HepG2 (cell line): ENCODE data around the gene ASF1B. TPM values are rescaled to one million over a fixed set of nuclear protein-coding genes. Genes with fewer than 3 reads are reported as not detected.

Source experiments
- FOSL1 ChIP-seq: sonication (generic); formaldehyde crosslinking; IDR thresholded peaks from 2 replicates; pipeline ENCODE4 v1.9.0; 2021; ENCODE audit warnings: missing genetic modification reagents, borderline replicate concordance
- GABPA ChIP-seq, 2 experiments: IDR thresholded peaks; 2 replicates each; pipeline ENCODE4 v1.6.1; 2011 to 2016; ENCODE audit warnings: low read depth in 2 of 2, low read length in 1 of 2, missing biosample characterization in 1 of 2, missing genetic modification characterization in 1 of 2
- HNF4A ChIP-seq: sonication (generic); formaldehyde crosslinking; IDR thresholded peaks from 2 replicates; pipeline ENCODE4 v1.4.0; 2020; ENCODE audit warnings: missing genetic modification reagents
- ISX ChIP-seq: sonication (generic); formaldehyde crosslinking; conservative IDR thresholded peaks from 2 replicates; pipeline ENCODE4 v1.5.0; 2020; ENCODE audit warnings: missing genetic modification reagents
- NFKB2 ChIP-seq: sonication (generic); formaldehyde crosslinking; IDR thresholded peaks from 2 replicates; pipeline ENCODE4 v1.4.0; 2020; ENCODE audit warnings: missing genetic modification reagents, borderline replicate concordance
- RELA ChIP-seq: sonication (generic); formaldehyde crosslinking; IDR thresholded peaks from 2 replicates; pipeline ENCODE4 v1.4.0; 2020; ENCODE audit warnings: missing genetic modification reagents
- ZNF543 ChIP-seq: sonication (generic); formaldehyde crosslinking; IDR thresholded peaks from 2 replicates; pipeline ENCODE4 v1.4.0; 2020; ENCODE audit warnings: mild to moderate bottlenecking, missing genetic modification reagents
- ZNF589 ChIP-seq: sonication (generic); formaldehyde crosslinking; conservative IDR thresholded peaks from 2 replicates; pipeline ENCODE4 v1.8.0; 2022; ENCODE audit warnings: mild to moderate bottlenecking, moderate library complexity, missing genetic modification reagents
- ZNF605 ChIP-seq: sonication (generic); formaldehyde crosslinking; IDR thresholded peaks from 2 replicates; pipeline ENCODE4 v1.8.0; 2022; ENCODE audit warnings: mild to moderate bottlenecking, missing genetic modification reagents
- ZNF747 ChIP-seq: sonication (generic); formaldehyde crosslinking; IDR thresholded peaks from 2 replicates; pipeline ENCODE4 v1.8.1; 2023; ENCODE audit warnings: missing genetic modification reagents, mild to moderate bottlenecking, borderline replicate concordance
- ZNF878 ChIP-seq: sonication (generic); formaldehyde crosslinking; IDR thresholded peaks from 2 replicates; pipeline ENCODE4 v1.8.1; 2023; ENCODE audit warnings: mild to moderate bottlenecking, missing genetic modification reagents, moderate library complexity
- polyA plus RNA-seq, 8 experiments: library from polyadenylated mRNA; depleted of rRNA in 3 of 8; stranded (reverse) in 7 of 8; unstranded in 1 of 8; fragments of >200 nt; fragmentation: Illumina TruSeq in 4 of 8; extraction: Trizol in 4 of 8; gene quantifications; 2 replicates each; pipeline versions ENCODE4 v1.2.1 to v1.2.3, GENCODE V29; 2011 to 2016; ENCODE audit warnings: low read depth in 4 of 8, missing spikeins in 1 of 8, mixed read lengths in 1 of 8; ENCODE audit not compliant: insufficient read depth in 1 of 8
- total RNA-seq, 5 experiments: library from RNA; depleted of rRNA; stranded (reverse); fragments of >200 nt; fragmentation: Illumina TruSeq; extraction: Trizol; gene quantifications; 2 replicates each; pipeline ENCODE4 v1.2.3, GENCODE V29; 2016; ENCODE audit warnings: low read depth in 1 of 5
- TF ChIP-seq, protein P1 (sequence below): sonication (generic); formaldehyde crosslinking; IDR thresholded peaks from 2 replicates; pipeline ENCODE4 v1.4.0; 2020; ENCODE audit warnings: missing genetic modification reagents, mild to moderate bottlenecking, borderline replicate concordance
- TF ChIP-seq, protein P2 (sequence below): sonication (generic); formaldehyde crosslinking; IDR thresholded peaks from 2 replicates; pipeline ENCODE4 v1.4.0; 2020; ENCODE audit warnings: mild to moderate bottlenecking, missing genetic modification reagents
- TF ChIP-seq, protein P3 (sequence below), 2 experiments: fragments of 450-650 bp in 1 of 2; sonication (generic) in 1 of 2; formaldehyde crosslinking; IDR thresholded peaks; 2 replicates each; pipeline versions ENCODE4 v1.5.0 to v1.8.0; 2020 to 2022; ENCODE audit warnings: mild to moderate bottlenecking in 1 of 2, missing genetic modification reagents in 1 of 2
- TF ChIP-seq, protein P4 (sequence below): sonication (generic); formaldehyde crosslinking; IDR thresholded peaks from 2 replicates; pipeline ENCODE4 v1.4.0; 2020; ENCODE audit warnings: missing genetic modification reagents, borderline replicate concordance

The ASF1B gene
- total and polyA plus RNA-seq, 2 of the 13 experiments (the other 11 are each of a cell fraction or from before 2014, with no cell fraction given), result 18.2 to 24.8 TPM

DNA sequence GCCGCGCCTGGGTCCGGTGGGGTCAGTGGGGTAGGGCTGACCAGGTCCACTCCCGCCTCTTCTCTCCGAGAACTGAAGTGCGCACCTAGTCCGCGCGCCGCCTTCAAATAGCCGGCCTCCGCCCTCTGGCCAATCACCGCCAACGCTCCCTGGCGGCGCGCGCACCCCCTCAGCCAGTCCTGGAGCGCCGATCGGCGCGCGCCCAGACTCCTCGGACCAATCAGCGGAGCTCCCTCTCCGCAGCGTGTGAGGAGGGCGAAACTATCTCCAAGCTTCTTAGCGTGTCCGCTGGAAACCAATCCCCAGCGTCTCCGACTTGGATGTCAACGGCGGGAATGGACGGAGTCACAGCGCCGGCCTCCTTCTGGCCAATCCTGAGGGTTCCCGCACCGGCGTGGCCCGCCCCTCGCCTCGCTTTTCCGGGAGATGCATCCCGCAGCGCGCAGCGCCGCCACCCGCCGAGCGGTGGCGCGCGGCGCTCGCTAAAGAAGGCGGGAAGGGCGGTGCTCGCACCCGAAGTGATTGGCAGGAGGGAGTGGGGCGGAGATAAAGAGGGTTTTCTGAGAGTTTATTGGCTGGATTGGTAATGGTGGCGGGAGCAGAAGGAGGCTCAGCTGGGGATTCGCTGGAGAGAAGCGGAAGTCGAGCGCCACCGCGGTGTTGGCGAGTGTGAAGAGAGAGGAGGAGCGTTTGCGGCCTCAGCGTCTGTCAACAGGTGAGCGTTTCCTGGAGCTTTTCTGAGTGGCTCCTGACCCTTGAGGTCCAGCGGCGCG, at the start of gene ASF1B (continued):
- TF ChIP-seq, protein P1, sequence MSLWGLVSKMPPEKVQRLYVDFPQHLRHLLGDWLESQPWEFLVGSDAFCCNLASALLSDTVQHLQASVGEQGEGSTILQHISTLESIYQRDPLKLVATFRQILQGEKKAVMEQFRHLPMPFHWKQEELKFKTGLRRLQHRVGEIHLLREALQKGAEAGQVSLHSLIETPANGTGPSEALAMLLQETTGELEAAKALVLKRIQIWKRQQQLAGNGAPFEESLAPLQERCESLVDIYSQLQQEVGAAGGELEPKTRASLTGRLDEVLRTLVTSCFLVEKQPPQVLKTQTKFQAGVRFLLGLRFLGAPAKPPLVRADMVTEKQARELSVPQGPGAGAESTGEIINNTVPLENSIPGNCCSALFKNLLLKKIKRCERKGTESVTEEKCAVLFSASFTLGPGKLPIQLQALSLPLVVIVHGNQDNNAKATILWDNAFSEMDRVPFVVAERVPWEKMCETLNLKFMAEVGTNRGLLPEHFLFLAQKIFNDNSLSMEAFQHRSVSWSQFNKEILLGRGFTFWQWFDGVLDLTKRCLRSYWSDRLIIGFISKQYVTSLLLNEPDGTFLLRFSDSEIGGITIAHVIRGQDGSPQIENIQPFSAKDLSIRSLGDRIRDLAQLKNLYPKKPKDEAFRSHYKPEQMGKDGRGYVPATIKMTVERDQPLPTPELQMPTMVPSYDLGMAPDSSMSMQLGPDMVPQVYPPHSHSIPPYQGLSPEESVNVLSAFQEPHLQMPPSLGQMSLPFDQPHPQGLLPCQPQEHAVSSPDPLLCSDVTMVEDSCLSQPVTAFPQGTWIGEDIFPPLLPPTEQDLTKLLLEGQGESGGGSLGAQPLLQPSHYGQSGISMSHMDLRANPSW (CRISPR knock-in tag), result no peak
- TF ChIP-seq FOSL1 (CRISPR knock-in tag) (no peak), ZNF747 (CRISPR knock-in tag) (no peak), ISX (CRISPR knock-in tag) (no peak), RELA (CRISPR knock-in tag) (no peak), NFKB2 (CRISPR knock-in tag) (no peak), ZNF543 (CRISPR knock-in tag) (no peak), ZNF589 (CRISPR knock-in tag) (peak; percentile 90), ZNF878 (CRISPR knock-in tag) (peak; percentile 95), ZNF605 (CRISPR knock-in tag) (peak; percentile 76), HNF4A (no peak), GABPA (IDR thresholded peaks at IDR 0.05; ENCODE audit: low read depth, low read length) (peak; percentile 71), GABPA (CRISPR knock-in tag; IDR thresholded peaks at IDR 0.05; ENCODE audit: low read depth) (peak; percentile 91)
- TF ChIP-seq, protein P2, sequence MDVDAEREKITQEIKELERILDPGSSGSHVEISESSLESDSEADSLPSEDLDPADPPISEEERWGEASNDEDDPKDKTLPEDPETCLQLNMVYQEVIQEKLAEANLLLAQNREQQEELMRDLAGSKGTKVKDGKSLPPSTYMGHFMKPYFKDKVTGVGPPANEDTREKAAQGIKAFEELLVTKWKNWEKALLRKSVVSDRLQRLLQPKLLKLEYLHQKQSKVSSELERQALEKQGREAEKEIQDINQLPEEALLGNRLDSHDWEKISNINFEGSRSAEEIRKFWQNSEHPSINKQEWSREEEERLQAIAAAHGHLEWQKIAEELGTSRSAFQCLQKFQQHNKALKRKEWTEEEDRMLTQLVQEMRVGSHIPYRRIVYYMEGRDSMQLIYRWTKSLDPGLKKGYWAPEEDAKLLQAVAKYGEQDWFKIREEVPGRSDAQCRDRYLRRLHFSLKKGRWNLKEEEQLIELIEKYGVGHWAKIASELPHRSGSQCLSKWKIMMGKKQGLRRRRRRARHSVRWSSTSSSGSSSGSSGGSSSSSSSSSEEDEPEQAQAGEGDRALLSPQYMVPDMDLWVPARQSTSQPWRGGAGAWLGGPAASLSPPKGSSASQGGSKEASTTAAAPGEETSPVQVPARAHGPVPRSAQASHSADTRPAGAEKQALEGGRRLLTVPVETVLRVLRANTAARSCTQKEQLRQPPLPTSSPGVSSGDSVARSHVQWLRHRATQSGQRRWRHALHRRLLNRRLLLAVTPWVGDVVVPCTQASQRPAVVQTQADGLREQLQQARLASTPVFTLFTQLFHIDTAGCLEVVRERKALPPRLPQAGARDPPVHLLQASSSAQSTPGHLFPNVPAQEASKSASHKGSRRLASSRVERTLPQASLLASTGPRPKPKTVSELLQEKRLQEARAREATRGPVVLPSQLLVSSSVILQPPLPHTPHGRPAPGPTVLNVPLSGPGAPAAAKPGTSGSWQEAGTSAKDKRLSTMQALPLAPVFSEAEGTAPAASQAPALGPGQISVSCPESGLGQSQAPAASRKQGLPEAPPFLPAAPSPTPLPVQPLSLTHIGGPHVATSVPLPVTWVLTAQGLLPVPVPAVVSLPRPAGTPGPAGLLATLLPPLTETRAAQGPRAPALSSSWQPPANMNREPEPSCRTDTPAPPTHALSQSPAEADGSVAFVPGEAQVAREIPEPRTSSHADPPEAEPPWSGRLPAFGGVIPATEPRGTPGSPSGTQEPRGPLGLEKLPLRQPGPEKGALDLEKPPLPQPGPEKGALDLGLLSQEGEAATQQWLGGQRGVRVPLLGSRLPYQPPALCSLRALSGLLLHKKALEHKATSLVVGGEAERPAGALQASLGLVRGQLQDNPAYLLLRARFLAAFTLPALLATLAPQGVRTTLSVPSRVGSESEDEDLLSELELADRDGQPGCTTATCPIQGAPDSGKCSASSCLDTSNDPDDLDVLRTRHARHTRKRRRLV (CRISPR knock-in tag), result no peak; the same call in 1 of the 2 replicates
- TF ChIP-seq, protein P3, sequence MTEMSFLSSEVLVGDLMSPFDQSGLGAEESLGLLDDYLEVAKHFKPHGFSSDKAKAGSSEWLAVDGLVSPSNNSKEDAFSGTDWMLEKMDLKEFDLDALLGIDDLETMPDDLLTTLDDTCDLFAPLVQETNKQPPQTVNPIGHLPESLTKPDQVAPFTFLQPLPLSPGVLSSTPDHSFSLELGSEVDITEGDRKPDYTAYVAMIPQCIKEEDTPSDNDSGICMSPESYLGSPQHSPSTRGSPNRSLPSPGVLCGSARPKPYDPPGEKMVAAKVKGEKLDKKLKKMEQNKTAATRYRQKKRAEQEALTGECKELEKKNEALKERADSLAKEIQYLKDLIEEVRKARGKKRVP (CRISPR knock-in tag; IDR thresholded peaks at IDR 0.05), result peak in 1 of 2 experiments; percentile 80; a peak in 2 of 4 replicates
- TF ChIP-seq, protein P4, sequence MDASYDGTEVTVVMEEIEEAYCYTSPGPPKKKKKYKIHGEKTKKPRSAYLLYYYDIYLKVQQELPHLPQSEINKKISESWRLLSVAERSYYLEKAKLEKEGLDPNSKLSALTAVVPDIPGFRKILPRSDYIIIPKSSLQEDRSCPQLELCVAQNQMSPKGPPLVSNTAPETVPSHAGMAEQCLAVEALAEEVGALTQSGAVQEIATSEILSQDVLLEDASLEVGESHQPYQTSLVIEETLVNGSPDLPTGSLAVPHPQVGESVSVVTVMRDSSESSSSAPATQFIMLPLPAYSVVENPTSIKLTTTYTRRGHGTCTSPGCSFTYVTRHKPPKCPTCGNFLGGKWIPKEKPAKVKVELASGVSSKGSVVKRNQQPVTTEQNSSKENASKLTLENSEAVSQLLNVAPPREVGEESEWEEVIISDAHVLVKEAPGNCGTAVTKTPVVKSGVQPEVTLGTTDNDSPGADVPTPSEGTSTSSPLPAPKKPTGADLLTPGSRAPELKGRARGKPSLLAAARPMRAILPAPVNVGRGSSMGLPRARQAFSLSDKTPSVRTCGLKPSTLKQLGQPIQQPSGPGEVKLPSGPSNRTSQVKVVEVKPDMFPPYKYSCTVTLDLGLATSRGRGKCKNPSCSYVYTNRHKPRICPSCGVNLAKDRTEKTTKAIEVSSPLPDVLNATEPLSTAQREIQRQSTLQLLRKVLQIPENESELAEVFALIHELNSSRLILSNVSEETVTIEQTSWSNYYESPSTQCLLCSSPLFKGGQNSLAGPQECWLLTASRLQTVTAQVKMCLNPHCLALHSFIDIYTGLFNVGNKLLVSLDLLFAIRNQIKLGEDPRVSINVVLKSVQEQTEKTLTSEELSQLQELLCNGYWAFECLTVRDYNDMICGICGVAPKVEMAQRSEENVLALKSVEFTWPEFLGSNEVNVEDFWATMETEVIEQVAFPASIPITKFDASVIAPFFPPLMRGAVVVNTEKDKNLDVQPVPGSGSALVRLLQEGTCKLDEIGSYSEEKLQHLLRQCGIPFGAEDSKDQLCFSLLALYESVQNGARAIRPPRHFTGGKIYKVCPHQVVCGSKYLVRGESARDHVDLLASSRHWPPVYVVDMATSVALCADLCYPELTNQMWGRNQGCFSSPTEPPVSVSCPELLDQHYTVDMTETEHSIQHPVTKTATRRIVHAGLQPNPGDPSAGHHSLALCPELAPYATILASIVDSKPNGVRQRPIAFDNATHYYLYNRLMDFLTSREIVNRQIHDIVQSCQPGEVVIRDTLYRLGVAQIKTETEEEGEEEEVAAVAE (CRISPR knock-in tag), result peak; percentile 92
